ENCODE measurements around the gene ARMH1.

ARMH1 gene

GRCh38 chr1:44676484-44677200 lies 2.1 kb downstream of the ARMH1 start:
- Histone ChIP-seq H3K4me3 (ENCODE audit: low read depth, low read length) (no peak overlapping the region), H3K27me3 (replicated peaks) (no peaks in the 10 kb centered on the region), H3K27ac (no peak overlapping the region), H3K36me3 (replicated peaks) (no peaks in the 10 kb centered on the region)
- in situ Hi-C loops (cut with HindIII; ENCODE audit: low pct_ligation_motif_present, low sequenced_read_pairs): no loop called here
- peak; percentile 33 for DNase-seq
- TF ChIP-seq CTCF (IDR thresholded peaks at IDR 0.05; ENCODE audit: low read depth, low read length, missing control alignments): no peak

- H3K27me3 ChIP-seq (replicated peaks): no peaks in the 10 kb centered on the region
- peak; percentile 61 for TF ChIP-seq CTCF (IDR thresholded peaks at IDR 0.05; ENCODE audit: low read depth, low read length, missing control alignments)
- no peaks in the 10 kb centered on the region for H3K36me3 ChIP-seq (replicated peaks)
- H3K4me3 ChIP-seq (ENCODE audit: low read depth, low read length): no peak overlapping the region
- H3K27ac ChIP-seq: no peak overlapping the region
- in situ Hi-C loops (cut with HindIII; ENCODE audit: low pct_ligation_motif_present, low sequenced_read_pairs): no loop called here
- peak; percentile 28 for DNase-seq
Observed at GRCh38 chr1:44677201-44677766, 2.8 kb downstream of the ARMH1 start.

- in situ Hi-C loops (cut with HindIII; ENCODE audit: low pct_ligation_motif_present, low sequenced_read_pairs): no loop called here
- no peak for TF ChIP-seq CTCF (IDR thresholded peaks at IDR 0.05; ENCODE audit: low read depth, low read length, missing control alignments)
- DNase-seq: no peak
- Histone ChIP-seq H3K4me3 (ENCODE audit: low read depth, low read length) (no peak overlapping the region), H3K27ac (no peak overlapping the region), H3K27me3 (replicated peaks) (no peaks in the 10 kb centered on the region), H3K36me3 (replicated peaks) (no peaks in the 10 kb centered on the region)
Observed at GRCh38 chr1:44678120-44678519, 3.6 kb downstream of the ARMH1 start.

GRCh38 chr1:44678626-44679025 lies 4.1 kb downstream of the ARMH1 start:
- in situ Hi-C loops (cut with HindIII; ENCODE audit: low pct_ligation_motif_present, low sequenced_read_pairs): no loop called here
- no peak overlapping the region for H3K27ac ChIP-seq
- no peak for TF ChIP-seq CTCF (IDR thresholded peaks at IDR 0.05; ENCODE audit: low read depth, low read length, missing control alignments)
- H3K36me3 ChIP-seq (replicated peaks): no peaks in the 10 kb centered on the region
- H3K27me3 ChIP-seq (replicated peaks): no peaks in the 10 kb centered on the region
- no peak overlapping the region for H3K4me3 ChIP-seq (ENCODE audit: low read depth, low read length)
- no peak for DNase-seq

DNA sequence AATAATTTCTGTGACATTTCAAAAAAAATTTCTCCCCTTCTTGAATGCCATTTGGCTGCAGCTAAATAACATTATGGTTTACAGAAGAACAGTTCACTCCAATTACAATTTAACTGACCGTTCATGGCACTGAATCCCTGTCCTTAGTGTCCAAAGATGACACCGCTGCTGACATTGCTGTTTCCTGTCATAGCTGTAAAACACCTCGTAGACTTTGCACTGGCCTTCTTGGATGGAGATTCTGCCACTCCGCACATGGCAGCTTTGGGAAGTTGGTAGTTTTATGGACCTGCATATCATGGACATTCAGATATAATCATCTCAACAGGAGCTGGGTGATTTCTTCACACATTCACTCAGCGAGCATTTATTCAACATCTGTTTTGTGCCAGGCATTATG lies 5.0 kb downstream of the ARMH1 start:
- no peak for DNase-seq
- no peak for TF ChIP-seq CTCF (IDR thresholded peaks at IDR 0.05; ENCODE audit: low read depth, low read length, missing control alignments)
- in situ Hi-C loops (cut with HindIII; ENCODE audit: low pct_ligation_motif_present, low sequenced_read_pairs): no loop called here
- Histone ChIP-seq H3K4me3 (ENCODE audit: low read depth, low read length) (no peak overlapping the region), H3K27ac (no peak overlapping the region), H3K27me3 (replicated peaks) (no peaks in the 10 kb centered on the region), H3K36me3 (replicated peaks) (no peaks in the 10 kb centered on the region)

Measured in brain microvascular endothelial cell (primary cell).